HepG2 (cell line): ENCODE data around the gene VMO1. TPM values are rescaled to one million over a fixed set of nuclear protein-coding genes. Genes with fewer than 3 reads are reported as not detected.
A peak's percentile ranks its signal among the peaks of the same experiment; 100 is the strongest.

Experiments
- BORCS8-MEF2B ChIP-seq: sonication (generic); formaldehyde crosslinking; IDR thresholded peaks from 2 replicates; pipeline ENCODE4 v1.8.0; 2022; ENCODE audit warnings: mild to moderate bottlenecking, missing genetic modification reagents
- NKX3-1 ChIP-seq: sonication (generic); formaldehyde crosslinking; IDR thresholded peaks from 2 replicates; pipeline ENCODE4 v1.5.0; 2020; ENCODE audit warnings: missing genetic modification reagents
- PHF20 ChIP-seq: sonication (generic); formaldehyde crosslinking; IDR thresholded peaks from 2 replicates; pipeline ENCODE4 v1.5.0; 2020; ENCODE audit warnings: mild to moderate bottlenecking, missing genetic modification reagents
- PHF5A ChIP-seq: IDR thresholded peaks from one replicate; pipeline ENCODE4 v1.6.1; 2018; ENCODE audit warnings: low read depth, missing genetic modification reagents; ENCODE audit not compliant: unreplicated experiment
- TRIM24 ChIP-seq: sonication (generic); formaldehyde crosslinking; IDR thresholded peaks from 2 replicates; pipeline ENCODE4 v1.8.0; 2022; ENCODE audit warnings: mild to moderate bottlenecking, missing genetic modification reagents
- ZBTB38 ChIP-seq: sonication (generic); formaldehyde crosslinking; IDR thresholded peaks from 2 replicates; pipeline ENCODE4 v1.5.1; 2020; ENCODE audit warnings: mild to moderate bottlenecking, missing genetic modification reagents
- ZHX2 ChIP-seq, 2 experiments: sonication (generic) in 1 of 2; formaldehyde crosslinking in 1 of 2; IDR thresholded peaks; 2 replicates each; pipeline versions ENCODE4 v1.6.1 to v1.9.0; 2014 to 2022; ENCODE audit warnings: antibody characterized with exemption in 1 of 2, borderline replicate concordance in 1 of 2, inconsistent platforms in 1 of 2, low read depth in 1 of 2, missing genetic modification reagents in 1 of 2
- ZNF674 ChIP-seq: sonication (generic); formaldehyde crosslinking; IDR thresholded peaks from 2 replicates; pipeline ENCODE4 v1.5.0; 2020; ENCODE audit warnings: low read depth, mild to moderate bottlenecking, missing genetic modification reagents
- ZNF775 ChIP-seq: sonication (generic); formaldehyde crosslinking; IDR thresholded peaks from 2 replicates; pipeline ENCODE4 v1.4.0; 2020; ENCODE audit warnings: missing genetic modification reagents, mild to moderate bottlenecking, moderate library complexity, borderline replicate concordance
- ZNF841 ChIP-seq: sonication (generic); formaldehyde crosslinking; IDR thresholded peaks from 2 replicates; pipeline ENCODE4 v1.8.1; 2023; ENCODE audit warnings: missing genetic modification reagents, borderline replicate concordance
- ZSCAN12 ChIP-seq: sonication (generic); formaldehyde crosslinking; IDR thresholded peaks from 2 replicates; pipeline ENCODE4 v1.9.0; 2021; ENCODE audit warnings: mild to moderate bottlenecking, missing genetic modification reagents
- ZSCAN31 ChIP-seq: sonication (generic); formaldehyde crosslinking; IDR thresholded peaks from 2 replicates; pipeline ENCODE4 v1.5.0; 2020; ENCODE audit warnings: low read depth, mild to moderate bottlenecking, missing genetic modification reagents
- polyA plus RNA-seq, 8 experiments: library from polyadenylated mRNA; depleted of rRNA in 3 of 8; stranded (reverse) in 7 of 8; unstranded in 1 of 8; fragments of >200 nt; fragmentation: Illumina TruSeq in 4 of 8; extraction: Trizol in 4 of 8; gene quantifications; 2 replicates each; pipeline versions ENCODE4 v1.2.1 to v1.2.3, GENCODE V29; 2011 to 2016; ENCODE audit warnings: low read depth in 4 of 8, missing spikeins in 1 of 8, mixed read lengths in 1 of 8; ENCODE audit not compliant: insufficient read depth in 1 of 8
- total RNA-seq, 5 experiments: library from RNA; depleted of rRNA; stranded (reverse); fragments of >200 nt; fragmentation: Illumina TruSeq; extraction: Trizol; gene quantifications; 2 replicates each; pipeline ENCODE4 v1.2.3, GENCODE V29; 2016; ENCODE audit warnings: low read depth in 1 of 5
- TF ChIP-seq, protein P1 (sequence below), 2 experiments: sonication (generic) in 1 of 2; formaldehyde crosslinking in 1 of 2; IDR thresholded peaks; 2 replicates each; pipeline versions ENCODE4 v1.4.0 to v1.6.1; 2016 to 2020; ENCODE audit warnings: borderline replicate concordance in 1 of 2, low read depth in 1 of 2, mild to moderate bottlenecking in 1 of 2, missing genetic modification reagents in 1 of 2
- TF ChIP-seq, protein P2 (sequence below): sonication (generic); formaldehyde crosslinking; IDR thresholded peaks from 2 replicates; pipeline ENCODE4 v1.5.0; 2020; ENCODE audit warnings: missing genetic modification reagents

The VMO1 gene
- total and polyA plus RNA-seq, 2 of the 13 experiments (the other 11 are each of a cell fraction or from before 2014, with no cell fraction given) = not detected

GRCh38 chr17:4739122-4740024 is 46.8 kb downstream of the VMO1 start, which contains the start of the genes CXCL16 and ZMYND15 (continued):
- TF ChIP-seq ZHX2 (IDR thresholded peaks at IDR 0.05; ENCODE audit: low read depth) = peak; percentile 60; the same call in 1 of the 2 replicates
- TF ChIP-seq ZHX2 (CRISPR knock-in tag; IDR thresholded peaks at IDR 0.05; ENCODE audit: borderline replicate concordance) = no peak
- 0 out of 2 replicates have a peak, but pooled peaks have one; percentile 16 for TF ChIP-seq PHF20 (CRISPR knock-in tag)
- no peak for TF ChIP-seq ZNF674
- TF ChIP-seq TRIM24 (CRISPR knock-in tag) = no peak
- TF ChIP-seq ZSCAN12 = no peak
- TF ChIP-seq BORCS8-MEF2B (CRISPR knock-in tag) = peak; percentile 73
- TF ChIP-seq ZNF775 (CRISPR knock-in tag) = peak; percentile 53; the same call in 1 of the 2 replicates
- TF ChIP-seq ZBTB38 (CRISPR knock-in tag) = 0 out of 2 replicates have a peak, but pooled peaks have one; percentile 3
- TF ChIP-seq ZSCAN31 (CRISPR knock-in tag) = no peak
- no peak for TF ChIP-seq PHF5A
- TF ChIP-seq ZNF841 = no peak; the same call in 1 of the 2 replicates
- TF ChIP-seq NKX3-1 (CRISPR knock-in tag) = no peak
- TF ChIP-seq, protein P1, sequence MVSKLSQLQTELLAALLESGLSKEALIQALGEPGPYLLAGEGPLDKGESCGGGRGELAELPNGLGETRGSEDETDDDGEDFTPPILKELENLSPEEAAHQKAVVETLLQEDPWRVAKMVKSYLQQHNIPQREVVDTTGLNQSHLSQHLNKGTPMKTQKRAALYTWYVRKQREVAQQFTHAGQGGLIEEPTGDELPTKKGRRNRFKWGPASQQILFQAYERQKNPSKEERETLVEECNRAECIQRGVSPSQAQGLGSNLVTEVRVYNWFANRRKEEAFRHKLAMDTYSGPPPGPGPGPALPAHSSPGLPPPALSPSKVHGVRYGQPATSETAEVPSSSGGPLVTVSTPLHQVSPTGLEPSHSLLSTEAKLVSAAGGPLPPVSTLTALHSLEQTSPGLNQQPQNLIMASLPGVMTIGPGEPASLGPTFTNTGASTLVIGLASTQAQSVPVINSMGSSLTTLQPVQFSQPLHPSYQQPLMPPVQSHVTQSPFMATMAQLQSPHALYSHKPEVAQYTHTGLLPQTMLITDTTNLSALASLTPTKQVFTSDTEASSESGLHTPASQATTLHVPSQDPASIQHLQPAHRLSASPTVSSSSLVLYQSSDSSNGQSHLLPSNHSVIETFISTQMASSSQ (IDR thresholded peaks at IDR 0.05; ENCODE audit: low read depth) = no peak
- TF ChIP-seq, protein P1 (CRISPR knock-in tag; IDR thresholded peaks at IDR 0.05; ENCODE audit: borderline replicate concordance) = peak; percentile 78; the same call in 1 of the 2 replicates
- TF ChIP-seq, protein P2, sequence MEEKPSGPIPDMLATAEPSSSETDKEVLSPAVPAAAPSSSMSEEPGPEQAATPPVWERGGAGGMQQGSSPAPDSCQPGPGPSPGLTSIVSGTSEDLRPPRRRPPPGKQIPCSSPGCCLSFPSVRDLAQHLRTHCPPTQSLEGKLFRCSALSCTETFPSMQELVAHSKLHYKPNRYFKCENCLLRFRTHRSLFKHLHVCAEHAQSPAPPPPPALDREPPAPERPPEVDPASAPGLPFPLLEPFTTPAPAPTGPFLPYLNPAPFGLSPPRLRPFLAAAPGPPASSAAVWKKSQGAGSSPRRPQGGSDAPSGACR (CRISPR knock-in tag) = peak; percentile 63; the same call in 1 of the 2 replicates
